ENCODE data around the gene PRSS33.

The PRSS33 gene

GRCh38 chr16:2738615-2739014, 48.7 kb downstream of the PRSS33 start:
- Histone ChIP-seq H3K18ac (ENCODE audit: low read length) (no peak overlapping the region), H3K9ac (ENCODE audit: low read length) (no peak overlapping the region), H3K36me3 (ENCODE audit: control insufficient read depth, insufficient read depth, low read length) (no peaks in the 10 kb centered on the region), H3K56ac (ENCODE audit: low read length) (no peak overlapping the region), H3K27ac (ENCODE audit: low read depth, low read length) (no peak overlapping the region), H4K8ac (ENCODE audit: low read depth, low read length) (no peak overlapping the region), H3K79me2 (ENCODE audit: control insufficient read depth, insufficient read depth, low read length) (no peaks in the 10 kb centered on the region), H3K4me2 (ENCODE audit: low read length) (no peak overlapping the region), H2BK120ac (ENCODE audit: low read depth, low read length) (no peak overlapping the region), H3K79me1 (ENCODE audit: low read length) (no peaks in the 10 kb centered on the region), H3K4me1 (ENCODE audit: control insufficient read depth, low read depth, low read length) (no peaks in the 10 kb centered on the region), H3K4me3 (ENCODE audit: low read length) (no peak overlapping the region), H3K27me3 (ENCODE audit: insufficient read depth, low read length, poor library complexity) (no peaks in the 10 kb centered on the region), H3K23ac (ENCODE audit: low read length) (no peak overlapping the region), H2AK5ac (ENCODE audit: low read length) (no peak overlapping the region), H3K4ac (ENCODE audit: low read depth, low read length) (no peak overlapping the region), H2BK15ac (replicated peaks; ENCODE audit: low read depth) (no peak overlapping the region), H4K5ac (ENCODE audit: low read length) (no peak overlapping the region), H2BK5ac (ENCODE audit: low read length) (no peak overlapping the region)
- DNase-seq: no peak
- no CpG with 5 or more reads among the region's 5 CpGs for WGBS (ENCODE audit: extremely low coverage, insufficient coverage, low lambda C conversion rate)

DNA sequence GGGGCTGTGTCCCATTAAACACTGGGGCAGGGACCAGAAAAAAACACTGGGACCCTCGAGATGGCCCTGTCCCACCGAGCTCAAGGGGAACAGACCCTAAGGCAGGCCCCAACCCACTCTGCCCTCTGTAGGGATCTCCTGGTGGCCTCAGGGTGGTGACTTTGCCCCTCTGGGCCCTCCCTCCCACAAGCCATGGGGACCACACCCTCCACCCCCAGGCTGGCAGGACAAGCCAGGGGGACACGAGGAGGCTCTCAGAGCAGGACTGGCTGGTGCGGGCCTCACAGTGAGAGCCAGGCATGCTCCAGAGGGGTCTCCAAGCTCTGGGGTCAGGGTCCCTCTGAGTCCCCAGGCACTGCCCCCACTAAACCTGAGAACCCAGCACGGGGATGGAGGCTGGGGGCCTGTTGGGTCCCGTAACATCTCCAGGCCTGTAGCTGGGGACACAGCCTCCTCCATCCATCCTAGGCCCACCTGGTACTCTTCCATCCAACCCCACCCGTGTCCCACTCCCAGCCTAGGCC, 49.4 kb downstream of the PRSS33 start:
- Histone ChIP-seq H2BK120ac (ENCODE audit: low read depth, low read length) (no peak overlapping the region), H3K4me3 (ENCODE audit: low read length) (no peak overlapping the region)
- WGBS (ENCODE audit: extremely low coverage, insufficient coverage, low lambda C conversion rate): no CpG with 5 or more reads among the region's 7 CpGs

GRCh38 chr16:2737238-2737605, 50.1 kb downstream of the PRSS33 start:
- H3K4me3 ChIP-seq (ENCODE audit: low read length): no peak overlapping the region
- H3K4me1 ChIP-seq (ENCODE audit: control insufficient read depth, low read depth, low read length): no peaks in the 10 kb centered on the region
- H2AK5ac ChIP-seq (ENCODE audit: low read length): no peak overlapping the region
- no peak overlapping the region for H2BK120ac ChIP-seq (ENCODE audit: low read depth, low read length)
- H3K79me1 ChIP-seq (ENCODE audit: low read length): no peaks in the 10 kb centered on the region
- H3K56ac ChIP-seq (ENCODE audit: low read length): no peak overlapping the region
- H3K23ac ChIP-seq (ENCODE audit: low read length): no peak overlapping the region
- no peak overlapping the region for H3K18ac ChIP-seq (ENCODE audit: low read length)
- H3K27me3 ChIP-seq (ENCODE audit: insufficient read depth, low read length, poor library complexity): no peaks in the 10 kb centered on the region
- H2BK15ac ChIP-seq (replicated peaks; ENCODE audit: low read depth): no peak overlapping the region
- no peak overlapping the region for H3K4ac ChIP-seq (ENCODE audit: low read depth, low read length)
- H3K36me3 ChIP-seq (ENCODE audit: control insufficient read depth, insufficient read depth, low read length): no peaks in the 10 kb centered on the region
- no peaks in the 10 kb centered on the region for H3K79me2 ChIP-seq (ENCODE audit: control insufficient read depth, insufficient read depth, low read length)
- no peak overlapping the region for H3K4me2 ChIP-seq (ENCODE audit: low read length)
- H4K8ac ChIP-seq (ENCODE audit: low read depth, low read length): no peak overlapping the region
- no peak overlapping the region for H3K27ac ChIP-seq (ENCODE audit: low read depth, low read length)
- no peak for DNase-seq
- H3K9ac ChIP-seq (ENCODE audit: low read length): no peak overlapping the region
- H2BK5ac ChIP-seq (ENCODE audit: low read length): no peak overlapping the region
- no CpG with 5 or more reads among the region's 5 CpGs for WGBS (ENCODE audit: extremely low coverage, insufficient coverage, low lambda C conversion rate)
- no peak overlapping the region for H4K5ac ChIP-seq (ENCODE audit: low read length)

More for the DNA sequence above, 49.4 kb downstream of the PRSS33 start:
- DNase-seq: no peak
- no peaks in the 10 kb centered on the region for H3K27me3 ChIP-seq (ENCODE audit: insufficient read depth, low read length, poor library complexity)
- no peaks in the 10 kb centered on the region for H3K4me1 ChIP-seq (ENCODE audit: control insufficient read depth, low read depth, low read length)
- H3K23ac ChIP-seq (ENCODE audit: low read length): no peak overlapping the region
- H3K4me2 ChIP-seq (ENCODE audit: low read length): no peak overlapping the region
- H4K5ac ChIP-seq (ENCODE audit: low read length): no peak overlapping the region
- H3K9ac ChIP-seq (ENCODE audit: low read length): no peak overlapping the region
- H3K79me2 ChIP-seq (ENCODE audit: control insufficient read depth, insufficient read depth, low read length): no peaks in the 10 kb centered on the region
- H3K4ac ChIP-seq (ENCODE audit: low read depth, low read length): no peak overlapping the region
- no peak overlapping the region for H4K8ac ChIP-seq (ENCODE audit: low read depth, low read length)
- H2BK15ac ChIP-seq (replicated peaks; ENCODE audit: low read depth): no peak overlapping the region
- H2BK5ac ChIP-seq (ENCODE audit: low read length): no peak overlapping the region
- no peaks in the 10 kb centered on the region for H3K79me1 ChIP-seq (ENCODE audit: low read length)
- no peak overlapping the region for H3K56ac ChIP-seq (ENCODE audit: low read length)
- no peak overlapping the region for H3K18ac ChIP-seq (ENCODE audit: low read length)
- no peak overlapping the region for H3K27ac ChIP-seq (ENCODE audit: low read depth, low read length)
- no peak overlapping the region for H2AK5ac ChIP-seq (ENCODE audit: low read length)
- H3K36me3 ChIP-seq (ENCODE audit: control insufficient read depth, insufficient read depth, low read length): no peaks in the 10 kb centered on the region

DNA sequence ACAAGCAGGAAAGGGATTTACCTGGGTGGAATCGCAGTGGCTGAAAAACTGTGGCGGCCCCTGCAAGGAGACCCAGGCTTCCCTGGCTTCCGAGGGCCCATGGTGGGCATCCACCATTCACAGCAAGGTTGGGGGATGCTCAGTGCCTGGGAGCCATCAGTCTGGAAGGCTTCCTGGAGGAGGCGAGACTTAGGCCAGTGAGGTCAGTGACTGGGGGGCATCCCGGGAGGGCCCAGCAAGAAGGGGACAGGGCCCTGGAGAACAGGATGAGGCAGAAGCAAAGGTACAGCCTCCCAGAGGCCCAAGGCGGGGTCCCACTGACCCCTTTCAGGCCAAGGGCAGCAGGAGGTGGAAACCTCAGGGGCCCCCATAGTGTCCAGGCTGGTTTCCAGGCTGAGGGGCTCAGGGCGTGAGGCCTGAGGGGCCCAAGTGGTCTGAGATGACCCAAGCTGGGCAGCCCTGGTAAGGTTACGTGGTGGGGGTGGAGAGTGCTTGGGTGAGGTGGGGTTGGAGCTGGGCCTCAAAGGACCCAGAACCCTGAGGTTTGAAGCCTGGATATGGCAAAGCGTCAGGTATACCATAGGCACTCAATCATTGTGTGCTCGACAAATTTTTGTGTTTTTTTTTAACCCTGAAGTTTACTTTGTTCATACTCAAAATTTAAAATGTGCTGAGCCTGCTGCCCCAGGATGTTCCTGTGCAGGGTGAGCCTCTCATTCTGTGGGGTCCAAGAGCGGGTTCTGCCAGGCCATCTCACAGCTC, 50.7 kb downstream of the PRSS33 start:
- no peak overlapping the region for H3K9ac ChIP-seq (ENCODE audit: low read length)
- H3K79me2 ChIP-seq (ENCODE audit: control insufficient read depth, insufficient read depth, low read length): no peaks in the 10 kb centered on the region
- H3K23ac ChIP-seq (ENCODE audit: low read length): no peak overlapping the region
- no peaks in the 10 kb centered on the region for H3K36me3 ChIP-seq (ENCODE audit: control insufficient read depth, insufficient read depth, low read length)
- no peak for DNase-seq
- H2BK120ac ChIP-seq (ENCODE audit: low read depth, low read length): no peak overlapping the region
- no peak overlapping the region for H4K8ac ChIP-seq (ENCODE audit: low read depth, low read length)
- H2AK5ac ChIP-seq (ENCODE audit: low read length): no peak overlapping the region
- no peaks in the 10 kb centered on the region for H3K27me3 ChIP-seq (ENCODE audit: insufficient read depth, low read length, poor library complexity)
- no peak overlapping the region for H3K27ac ChIP-seq (ENCODE audit: low read depth, low read length)
- H3K56ac ChIP-seq (ENCODE audit: low read length): no peak overlapping the region
- H4K5ac ChIP-seq (ENCODE audit: low read length): no peak overlapping the region
- no peak overlapping the region for H3K18ac ChIP-seq (ENCODE audit: low read length)
- H3K4ac ChIP-seq (ENCODE audit: low read depth, low read length): no peak overlapping the region
- H2BK15ac ChIP-seq (replicated peaks; ENCODE audit: low read depth): no peak overlapping the region
- WGBS (ENCODE audit: extremely low coverage, insufficient coverage, low lambda C conversion rate): no CpG with 5 or more reads among the region's 11 CpGs
- no peaks in the 10 kb centered on the region for H3K79me1 ChIP-seq (ENCODE audit: low read length)
- H3K4me3 ChIP-seq (ENCODE audit: low read length): no peak overlapping the region
- no peak overlapping the region for H3K4me2 ChIP-seq (ENCODE audit: low read length)
- no peak overlapping the region for H2BK5ac ChIP-seq (ENCODE audit: low read length)
- H3K4me1 ChIP-seq (ENCODE audit: control insufficient read depth, low read depth, low read length): no peaks in the 10 kb centered on the region

DNA sequence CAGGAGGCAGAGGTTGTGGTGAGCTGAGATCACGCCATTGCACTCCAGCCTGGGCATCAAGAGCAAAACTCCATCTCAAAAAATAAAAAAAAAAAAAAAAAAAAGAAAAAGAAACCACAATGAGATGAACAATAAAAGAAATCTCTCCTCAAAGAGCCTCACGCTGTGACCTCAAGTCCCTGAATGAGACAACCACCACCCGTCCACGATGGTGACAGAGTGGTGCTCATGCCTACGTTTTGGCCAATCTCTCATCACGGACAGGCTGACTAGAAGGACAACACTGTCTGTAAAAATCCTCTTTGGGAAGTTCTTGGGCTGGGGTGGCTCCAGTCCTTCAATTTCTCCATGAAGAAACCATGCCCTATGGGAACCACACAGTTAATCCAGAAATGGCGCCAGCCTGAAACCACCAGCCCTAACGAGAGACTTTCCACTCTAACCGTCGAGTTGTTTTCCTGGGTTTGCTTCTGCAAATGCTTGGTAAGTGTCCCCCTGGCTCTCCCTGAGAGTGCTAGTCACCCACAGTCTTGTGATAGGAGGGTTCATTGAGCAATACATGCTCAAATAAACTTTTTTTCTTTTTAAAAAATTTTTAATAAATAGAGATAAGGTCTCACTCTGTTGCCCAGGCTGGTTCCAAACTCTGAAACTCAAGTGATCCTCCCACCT, 52.4 kb downstream of the PRSS33 start:
- Histone ChIP-seq H3K79me2 (ENCODE audit: control insufficient read depth, insufficient read depth, low read length) (no peaks in the 10 kb centered on the region), H3K9ac (ENCODE audit: low read length) (no peak overlapping the region), H3K23ac (ENCODE audit: low read length) (no peak overlapping the region), H3K18ac (ENCODE audit: low read length) (no peak overlapping the region), H3K56ac (ENCODE audit: low read length) (no peak overlapping the region), H3K27me3 (ENCODE audit: insufficient read depth, low read length, poor library complexity) (no peaks in the 10 kb centered on the region), H4K5ac (ENCODE audit: low read length) (no peak overlapping the region), H3K27ac (ENCODE audit: low read depth, low read length) (no peak overlapping the region), H3K79me1 (ENCODE audit: low read length) (no peaks in the 10 kb centered on the region), H3K4me2 (ENCODE audit: low read length) (no peak overlapping the region), H3K4me3 (ENCODE audit: low read length) (no peak overlapping the region), H2AK5ac (ENCODE audit: low read length) (no peak overlapping the region), H2BK5ac (ENCODE audit: low read length) (no peak overlapping the region), H3K36me3 (ENCODE audit: control insufficient read depth, insufficient read depth, low read length) (no peaks in the 10 kb centered on the region), H3K4me1 (ENCODE audit: control insufficient read depth, low read depth, low read length) (no peaks in the 10 kb centered on the region), H2BK15ac (replicated peaks; ENCODE audit: low read depth) (no peak overlapping the region), H3K4ac (ENCODE audit: low read depth, low read length) (no peak overlapping the region), H4K8ac (ENCODE audit: low read depth, low read length) (no peak overlapping the region), H2BK120ac (ENCODE audit: low read depth, low read length) (no peak overlapping the region)
- no CpG with 5 or more reads among the region's 10 CpGs for WGBS (ENCODE audit: extremely low coverage, insufficient coverage, low lambda C conversion rate)
- DNase-seq: no peak
